Fibroblast of the aortic adventitia (primary cell): Measurements from ENCODE around the gene TNNT3. TPM values are rescaled to one million over a fixed set of nuclear protein-coding genes. Genes with fewer than 3 reads are reported as not detected.

Experiments used
- DNase-seq: peaks from one replicate; pipeline ENCODE4 v3.0.0-alpha.2; 2010; ENCODE audit warnings: low read depth
- H3K4me3 ChIP-seq: 2 replicates; pipeline ENCODE4 v1.5.1; 2011; ENCODE audit warnings: low read depth, mild to moderate bottlenecking, control low read depth, low read length, moderate library complexity
- total RNA-seq: library from RNA; depleted of rRNA; stranded (reverse); fragments of >200 nt; gene quantifications from 2 replicates; pipeline ENCODE4 v1.2.3, GENCODE V29; 2012; ENCODE audit warnings: low replicate concordance
- TF ChIP-seq, protein P1 (sequence below): IDR thresholded peaks from 2 replicates; pipeline ENCODE4 v1.5.1; 2011; ENCODE audit warnings: mild to moderate bottlenecking, low read length, control low read depth, inconsistent platforms; ENCODE audit not compliant: insufficient read depth

Gene TNNT3
- total RNA-seq, 1 donor, result 0.81 TPM

DNA sequence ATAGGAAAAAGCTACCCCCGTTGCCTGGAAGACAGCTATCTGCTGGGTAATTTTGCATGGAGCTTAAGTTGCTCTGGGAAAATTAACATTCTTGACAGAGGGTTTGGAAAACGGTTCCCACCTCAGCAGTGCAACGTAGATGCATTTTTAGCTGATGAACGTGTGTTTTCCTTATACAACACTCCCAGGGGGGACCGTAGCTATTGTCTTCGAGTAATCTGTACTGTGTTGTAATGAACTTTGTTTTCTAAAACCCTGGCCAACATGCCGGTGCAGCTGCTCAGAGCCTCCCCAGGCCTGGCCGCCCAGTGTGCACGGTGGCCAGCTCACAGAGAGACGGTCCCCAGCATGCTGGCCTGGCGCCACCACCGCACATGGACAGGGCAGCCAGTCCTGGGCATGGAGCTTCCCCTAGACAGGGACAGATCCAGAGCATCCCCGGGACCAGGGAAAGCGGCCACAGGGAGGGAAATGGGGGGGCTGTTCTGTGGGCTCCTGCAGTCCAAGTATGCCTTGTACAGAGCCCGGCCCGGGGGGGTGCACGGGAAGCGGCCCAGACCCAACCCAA is 2.2 kb downstream of the TNNT3 start:
- peak; percentile 92 for DNase-seq
- TF ChIP-seq, protein P1, sequence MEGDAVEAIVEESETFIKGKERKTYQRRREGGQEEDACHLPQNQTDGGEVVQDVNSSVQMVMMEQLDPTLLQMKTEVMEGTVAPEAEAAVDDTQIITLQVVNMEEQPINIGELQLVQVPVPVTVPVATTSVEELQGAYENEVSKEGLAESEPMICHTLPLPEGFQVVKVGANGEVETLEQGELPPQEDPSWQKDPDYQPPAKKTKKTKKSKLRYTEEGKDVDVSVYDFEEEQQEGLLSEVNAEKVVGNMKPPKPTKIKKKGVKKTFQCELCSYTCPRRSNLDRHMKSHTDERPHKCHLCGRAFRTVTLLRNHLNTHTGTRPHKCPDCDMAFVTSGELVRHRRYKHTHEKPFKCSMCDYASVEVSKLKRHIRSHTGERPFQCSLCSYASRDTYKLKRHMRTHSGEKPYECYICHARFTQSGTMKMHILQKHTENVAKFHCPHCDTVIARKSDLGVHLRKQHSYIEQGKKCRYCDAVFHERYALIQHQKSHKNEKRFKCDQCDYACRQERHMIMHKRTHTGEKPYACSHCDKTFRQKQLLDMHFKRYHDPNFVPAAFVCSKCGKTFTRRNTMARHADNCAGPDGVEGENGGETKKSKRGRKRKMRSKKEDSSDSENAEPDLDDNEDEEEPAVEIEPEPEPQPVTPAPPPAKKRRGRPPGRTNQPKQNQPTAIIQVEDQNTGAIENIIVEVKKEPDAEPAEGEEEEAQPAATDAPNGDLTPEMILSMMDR, result no peak
- no peak overlapping the region for H3K4me3 ChIP-seq

DNA sequence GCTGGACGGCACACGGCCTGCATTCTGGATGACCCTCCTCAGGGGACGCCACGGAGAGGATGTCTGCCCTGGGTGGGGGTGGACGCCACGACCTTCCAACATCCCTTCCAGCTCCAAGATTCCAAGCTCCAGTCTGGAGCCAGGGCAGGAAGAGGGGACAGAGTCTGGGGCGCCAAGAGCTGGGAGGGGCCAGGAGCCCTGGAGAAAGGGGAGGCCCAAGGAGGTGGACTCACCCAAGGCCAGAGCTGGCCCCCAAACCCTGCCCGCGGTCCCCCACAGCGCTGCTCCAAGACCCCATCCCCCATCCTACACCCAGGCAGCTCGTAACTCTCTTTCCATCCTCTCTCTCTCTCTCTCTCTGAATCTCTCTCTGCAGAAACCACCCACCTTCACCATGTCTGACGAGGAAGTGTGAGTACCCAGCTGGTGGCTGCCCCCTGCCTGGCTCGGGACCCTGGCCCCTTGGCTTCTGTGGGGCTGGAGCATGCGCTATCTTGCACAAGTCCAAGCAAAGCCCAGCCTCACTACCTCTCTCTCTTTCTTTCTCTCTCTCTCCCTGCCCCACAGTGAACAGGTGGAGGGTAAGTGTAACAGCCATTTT is 3.1 kb downstream of the TNNT3 start:
- no peak overlapping the region for H3K4me3 ChIP-seq
- DNase-seq, result no peak
- TF ChIP-seq, protein P1, result no peak

DNA sequence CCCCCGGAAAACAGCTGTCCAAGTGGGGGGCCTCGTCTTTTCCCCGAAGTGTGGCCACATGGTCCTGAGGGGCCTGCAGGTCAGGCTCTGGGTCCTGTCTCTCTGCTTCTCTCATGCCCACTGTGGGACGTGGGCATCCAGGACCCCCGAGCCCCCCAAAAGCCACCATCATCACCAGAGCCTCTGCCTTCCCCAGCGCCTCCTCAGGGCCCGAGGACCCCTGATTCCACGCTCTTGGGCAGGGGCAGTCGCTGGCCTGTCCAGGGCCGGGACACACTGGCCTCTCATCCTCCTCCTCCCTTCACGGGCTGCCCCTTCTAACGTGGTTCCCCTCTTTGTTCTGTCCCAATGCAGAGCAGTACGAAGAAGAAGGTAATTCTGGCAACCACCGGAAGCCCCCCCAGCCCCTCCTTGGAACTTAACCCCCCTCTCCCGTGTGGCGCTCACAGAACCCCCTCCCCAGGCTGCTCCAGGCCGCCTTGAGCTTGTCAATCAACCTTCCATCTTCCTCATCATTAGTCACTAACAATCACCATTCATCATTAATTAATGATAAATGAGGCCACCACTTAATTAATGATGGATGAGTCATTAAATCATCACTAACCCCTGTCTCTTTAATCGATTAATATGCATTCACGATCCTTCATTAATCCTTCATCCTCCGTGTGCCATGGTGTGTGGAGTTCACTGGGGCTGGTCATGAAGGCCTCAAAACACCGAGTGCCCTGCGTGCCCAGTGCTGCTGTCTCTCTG is 3.9 kb downstream of the TNNT3 start:
- DNase-seq, result no peak
- H3K4me3 ChIP-seq, result no peak overlapping the region
- TF ChIP-seq, protein P1, result no peak

DNA sequence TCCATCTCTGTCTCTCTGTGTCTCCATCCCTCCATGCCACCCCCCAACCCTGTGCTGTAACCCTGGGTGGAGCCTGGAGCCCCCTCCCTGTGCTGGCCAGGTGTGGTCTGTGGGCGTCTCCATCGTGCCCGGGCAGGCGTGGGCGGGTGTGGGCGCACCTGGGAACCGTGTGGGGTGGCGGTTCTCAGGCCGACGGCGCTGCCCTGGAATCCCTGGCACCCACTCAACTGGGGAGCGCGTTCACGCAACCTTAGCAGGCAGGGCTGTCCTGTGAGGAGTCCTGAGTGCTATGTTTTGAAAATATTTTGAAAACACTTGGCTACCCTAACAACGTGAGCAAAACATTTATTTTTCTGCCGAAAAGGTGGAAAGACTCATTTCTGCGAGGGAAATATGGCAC is 4.7 kb downstream of the TNNT3 start:
- DNase-seq, result no peak

DNA sequence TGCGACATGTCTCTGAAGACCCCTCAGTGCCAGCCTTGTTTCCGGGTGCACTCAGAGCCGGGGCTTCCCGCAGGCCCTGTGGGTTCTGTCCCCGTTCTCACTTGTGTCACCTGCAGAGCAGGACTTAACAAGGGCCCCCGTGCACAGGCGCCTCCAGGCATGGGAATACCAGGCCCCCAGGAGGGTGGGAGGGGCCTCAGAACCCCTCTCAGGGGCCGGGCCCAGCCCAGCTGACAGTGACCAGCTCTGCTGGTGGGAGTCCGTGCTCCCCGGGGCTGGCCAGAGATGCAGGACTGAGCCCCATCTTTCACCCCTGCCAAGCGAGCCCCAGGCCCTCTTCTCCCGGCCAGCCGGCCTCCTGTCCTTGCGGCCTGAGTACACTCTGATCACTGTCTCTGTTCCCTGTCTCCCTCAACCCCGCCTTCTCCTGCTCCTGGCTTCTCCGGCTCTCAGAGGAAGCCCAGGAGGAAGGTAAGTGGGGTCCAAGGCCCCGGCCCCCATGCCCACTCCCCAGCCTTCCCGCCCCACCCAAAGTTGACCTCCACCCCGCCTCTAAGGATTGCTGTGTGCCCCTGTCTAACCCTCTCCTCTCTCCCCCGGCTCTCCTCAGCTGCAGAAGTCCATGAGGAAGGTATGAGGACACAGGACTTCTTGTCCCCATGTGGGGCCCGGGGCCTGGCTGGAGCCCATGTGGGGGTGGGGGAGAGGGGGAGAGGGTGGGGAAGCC is 5.3 kb downstream of the TNNT3 start:
- DNase-seq, result no peak
- TF ChIP-seq, protein P1, result no peak
- H3K4me3 ChIP-seq, result no peak overlapping the region

More for the DNA sequence above, 4.7 kb downstream of the TNNT3 start:
- no peak overlapping the region for H3K4me3 ChIP-seq
- TF ChIP-seq, protein P1, result no peak

DNA sequence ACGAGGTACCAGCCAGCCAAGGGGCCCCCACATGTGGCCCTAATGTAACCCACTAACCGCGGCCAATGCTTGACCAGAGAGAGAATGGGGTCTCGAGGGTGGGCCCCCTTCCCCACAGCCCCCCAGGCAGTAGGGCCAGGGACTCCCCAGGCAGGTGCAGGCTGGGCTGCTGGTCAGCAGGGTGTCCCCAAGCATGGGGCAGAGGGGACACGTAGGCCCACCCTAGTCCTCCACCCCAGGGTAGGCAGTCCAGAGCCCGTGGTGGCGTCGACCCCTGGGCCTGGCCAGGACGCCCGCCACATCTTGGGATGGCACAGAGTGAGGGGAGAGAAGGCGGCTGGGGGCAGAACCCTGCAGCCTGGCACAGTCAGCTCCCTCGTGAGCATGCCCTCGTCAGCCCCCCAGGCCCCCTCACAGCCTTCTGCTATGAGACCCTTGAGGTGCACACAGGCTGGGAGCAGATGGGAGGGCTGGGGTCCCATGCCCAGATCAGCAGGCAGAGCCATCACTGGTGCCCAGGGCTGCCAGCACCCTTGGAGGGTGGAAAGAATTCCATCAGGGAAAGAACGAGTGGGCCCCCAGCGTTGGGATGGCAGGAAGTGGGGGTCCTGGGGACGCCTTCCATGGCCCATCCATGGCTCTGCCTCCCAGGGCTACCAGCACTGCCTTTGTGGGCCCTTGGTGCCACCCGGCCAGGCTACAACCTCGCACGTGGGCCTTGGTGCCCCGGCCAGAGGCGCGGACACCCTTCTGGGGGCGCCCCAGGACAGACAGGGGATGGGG is 6.1 kb downstream of the TNNT3 start:
- TF ChIP-seq, protein P1, result no peak
- H3K4me3 ChIP-seq, result no peak overlapping the region
- no peak for DNase-seq
